Activated T-helper 9 cell treated with anti-CD3 and anti-CD28 coated beads, Interleukin-2, amount 50 U/mL, for 16 hours (primary cell): ENCODE measurements around the gene HHLA2.

Experiments used
- DNase-seq: peaks from one replicate; pipeline ENCODE4 v3.0.0-alpha.2; 2020; ENCODE audit warnings: low read depth

Gene HHLA2

GRCh38 chr3:108393128-108393900, 97.0 kb downstream of the HHLA2 start:
- DNase-seq: no peak

DNA sequence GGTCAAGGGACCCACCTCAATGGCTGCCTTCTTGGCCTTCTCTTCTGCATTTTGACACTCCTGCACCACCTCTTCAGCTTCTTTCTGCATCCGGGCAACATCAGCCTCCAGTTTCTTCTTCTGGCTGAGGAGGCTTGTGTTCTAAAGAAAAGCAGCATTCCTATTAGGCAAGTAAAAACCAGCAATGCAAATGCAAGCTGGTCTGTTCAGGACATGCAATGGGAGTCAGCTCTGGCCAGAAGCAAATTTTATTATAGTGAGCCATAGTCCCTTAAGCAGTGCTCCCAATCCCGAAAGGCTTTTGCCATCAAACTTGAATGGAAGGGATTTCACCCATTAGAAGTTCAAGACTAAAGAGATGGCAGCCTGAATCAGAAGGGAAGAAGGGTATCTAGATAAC, 97.7 kb downstream of the HHLA2 start:
- DNase-seq: no peak

- no peak for DNase-seq
Observed at GRCh38 chr3:108394563-108394962, 98.2 kb downstream of the HHLA2 start.

- DNase-seq: no peak
Observed at GRCh38 chr3:108396336-108396735, 100.0 kb downstream of the HHLA2 start.

DNA sequence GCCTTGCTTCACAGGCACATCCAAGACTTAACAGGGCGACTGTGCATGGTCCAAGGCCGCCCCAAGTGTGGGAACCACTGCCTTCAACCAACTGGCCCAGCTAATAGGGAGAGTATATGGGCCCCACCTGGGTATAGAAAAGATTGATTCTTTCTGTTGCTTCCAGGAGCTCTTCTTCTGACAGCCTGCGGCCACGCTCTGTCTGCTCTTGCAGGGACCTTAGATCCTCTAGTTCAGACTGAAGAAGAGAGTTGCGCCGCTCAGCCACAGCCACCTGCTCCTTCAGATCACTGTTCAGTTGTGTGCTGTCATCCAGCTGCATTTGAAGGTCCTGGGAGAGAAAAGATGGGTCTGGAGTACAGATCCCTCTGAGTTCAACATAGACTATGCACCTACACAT, 102.2 kb downstream of the HHLA2 start:
- DNase-seq: no peak

DNA sequence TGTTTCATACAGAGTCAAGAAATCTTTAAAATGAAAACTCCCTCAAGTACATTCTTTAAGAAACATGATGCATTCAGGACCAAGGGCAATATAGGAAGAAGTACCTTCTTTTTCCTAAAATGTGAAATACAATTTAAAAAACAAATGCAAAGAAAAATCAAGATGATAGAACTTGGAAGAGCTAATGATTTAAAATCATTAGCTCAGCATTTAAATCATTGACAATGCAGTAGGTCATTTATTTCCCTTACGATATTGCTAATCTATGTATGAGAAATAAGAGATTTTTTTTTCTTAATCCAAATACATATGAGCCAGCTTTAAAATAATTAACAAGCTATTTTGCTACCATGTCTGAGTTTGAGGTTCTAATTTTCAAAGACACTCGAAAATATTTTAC, 105.5 kb downstream of the HHLA2 start:
- DNase-seq: no peak

DNA sequence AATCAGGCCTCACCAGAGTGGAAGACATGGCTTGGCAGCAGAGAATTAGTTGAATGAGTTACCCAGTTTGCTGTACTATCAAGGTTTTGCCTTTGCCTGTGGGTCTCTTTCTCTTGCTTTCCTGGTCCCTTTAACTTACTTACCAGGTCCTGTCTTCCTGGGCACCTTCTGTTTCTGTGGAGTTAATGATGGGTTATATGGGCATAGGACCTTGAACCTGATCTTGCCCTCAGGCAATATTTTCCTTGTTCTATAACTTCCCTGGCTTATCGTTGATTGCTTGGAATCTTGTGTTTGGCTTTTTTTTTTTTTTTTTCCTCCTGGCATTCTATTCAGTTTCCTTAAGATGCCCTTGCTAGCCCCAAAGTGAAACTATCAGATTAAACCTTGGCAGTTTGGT, 106.8 kb downstream of the HHLA2 start:
- DNase-seq: no peak

- DNase-seq: no peak
Observed at GRCh38 chr3:108403686-108404345, 107.5 kb downstream of the HHLA2 start.

- no peak for DNase-seq
Observed at GRCh38 chr3:108404368-108404767, 108.0 kb downstream of the HHLA2 start.

DNA sequence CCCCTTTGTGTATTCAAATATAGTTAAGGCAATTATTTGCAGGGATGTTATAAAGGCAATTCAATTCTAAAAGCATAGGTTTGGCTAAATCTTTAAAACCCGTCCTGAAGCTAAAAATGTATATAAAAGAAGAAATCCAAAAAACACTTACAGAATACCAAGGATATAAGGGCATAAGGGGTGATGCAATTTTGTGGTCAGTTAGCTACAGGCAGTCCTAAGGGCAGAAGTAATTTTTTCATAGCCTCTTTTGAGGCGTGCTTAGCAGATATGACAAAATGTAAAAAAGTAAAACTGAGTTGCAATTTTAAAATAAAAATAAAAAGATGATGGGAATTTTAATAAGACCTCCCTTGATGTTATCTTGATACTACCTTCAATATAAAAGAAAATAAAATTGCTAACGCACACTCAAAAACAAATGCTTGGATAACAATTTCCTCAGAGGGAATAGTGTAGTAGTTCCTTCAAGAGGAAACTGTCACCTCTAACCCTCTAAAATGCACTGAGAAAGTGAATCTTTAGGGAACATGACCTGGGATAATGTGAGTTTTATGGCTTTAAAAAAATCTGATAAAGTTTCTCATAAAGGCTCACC, 109.8 kb downstream of the HHLA2 start:
- no peak for DNase-seq

- no peak for DNase-seq
Observed at GRCh38 chr3:108406661-108407206, 110.4 kb downstream of the HHLA2 start.

DNA sequence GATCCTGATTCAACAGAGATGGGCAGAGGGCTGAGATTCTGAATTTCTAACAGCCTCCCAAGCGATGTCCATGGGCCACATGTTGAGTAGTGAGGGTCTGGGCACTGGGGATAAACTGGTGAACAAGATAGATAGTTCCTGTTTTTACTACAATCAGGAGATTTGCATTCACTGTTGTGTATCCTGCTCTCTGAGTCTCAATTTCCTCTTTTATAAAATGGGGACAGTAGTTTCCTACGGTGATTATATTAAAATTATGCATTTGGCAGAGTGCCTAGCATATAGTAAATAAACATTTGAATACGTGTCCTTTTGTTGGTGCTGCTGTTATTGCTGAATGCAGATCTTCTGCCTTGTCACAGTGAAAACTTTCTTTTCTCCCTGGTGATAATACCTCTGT, 111.5 kb downstream of the HHLA2 start:
- DNase-seq: no peak

GRCh38 chr3:108408883-108409799, 112.8 kb downstream of the HHLA2 start:
- DNase-seq: no peak

- no peak for DNase-seq
Observed at GRCh38 chr3:108409800-108410178, 113.4 kb downstream of the HHLA2 start.

GRCh38 chr3:108410531-108410984, 114.2 kb downstream of the HHLA2 start:
- DNase-seq: no peak

- DNase-seq: no peak
Observed at GRCh38 chr3:108412121-108412750, 115.9 kb downstream of the HHLA2 start.

DNA sequence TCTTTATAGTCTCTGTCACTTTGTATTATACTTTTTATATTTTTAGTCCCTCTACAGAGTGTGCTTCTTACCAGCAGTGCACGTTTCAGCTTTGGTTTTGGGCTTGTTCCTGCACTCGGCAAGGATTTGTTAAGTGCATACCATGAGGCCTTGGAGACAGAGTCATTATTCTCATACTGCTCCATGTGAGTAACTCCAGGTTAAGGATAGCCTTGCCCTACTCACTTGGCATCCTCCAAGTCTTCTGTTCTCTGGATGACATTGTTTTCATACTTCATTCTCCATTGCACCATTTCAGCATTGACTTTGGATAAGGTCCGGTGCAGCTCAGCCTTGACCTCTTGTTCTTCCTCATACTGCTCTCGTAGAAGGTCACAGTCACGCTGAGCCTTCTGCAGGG, 117.7 kb downstream of the HHLA2 start:
- no peak for DNase-seq

GRCh38 chr3:108415661-108416060, 119.3 kb downstream of the HHLA2 start:
- DNase-seq: no peak

GRCh38 chr3:108416111-108416869, 119.9 kb downstream of the HHLA2 start:
- no peak for DNase-seq

- DNase-seq: no peak
Observed at GRCh38 chr3:108420926-108421325, 124.6 kb downstream of the HHLA2 start.
